WTC11 (cell line): ENCODE data around the gene CFAP68. TPM values are rescaled to one million over a fixed set of nuclear protein-coding genes. Genes with fewer than 3 reads are reported as not detected.

Experiments used
- ATAC-seq: fragments of 200-7000 bp; cut with Tn5 transposase; 2 replicates; pipeline ENCODE4 v1.10.0; 2021; ENCODE audit warnings: mild to moderate bottlenecking, moderate library complexity
- CTCF ChIA-PET: fragments of 300-600 bp; sonication (Branson Sonifier 250); formaldehyde crosslinking; loops from one replicate; lab custom pipeline; 2021; ENCODE audit warnings: antibody characterized with exemption; lab: Charles Lee
- POLR2A ChIA-PET: fragments of 350-600 bp; sonication (Branson Sonifier 250); formaldehyde crosslinking; loops from one replicate; lab custom pipeline; 2021; ENCODE audit warnings: antibody characterized with exemption; lab: Charles Lee
- DNase-seq: peaks from one replicate; pipeline ENCODE4 v3.0.0; 2021; ENCODE audit warnings: low spot score
- H3K27ac Mint-ChIP-seq: 2 replicates; pipeline ENCODE4 v1.8.0; 2021; ENCODE audit warnings: mixed read lengths
- H3K27me3 Mint-ChIP-seq: 2 replicates; pipeline ENCODE4 v1.8.0; 2021; ENCODE audit warnings: low read depth, mild to moderate bottlenecking, moderate library complexity, mixed read lengths
- H3K36me3 Mint-ChIP-seq: 2 replicates; pipeline ENCODE4 v1.8.0; 2021; ENCODE audit warnings: mixed read lengths
- H3K4me1 Mint-ChIP-seq: 2 replicates; pipeline ENCODE4 v1.8.0; 2022; ENCODE audit warnings: mixed read lengths
- H3K4me3 Mint-ChIP-seq: 2 replicates; pipeline ENCODE4 v1.8.0; 2021; ENCODE audit warnings: mild to moderate bottlenecking, moderate library complexity, mixed read lengths
- H3K9me3 Mint-ChIP-seq: 2 replicates; pipeline ENCODE4 v1.8.0; 2021; ENCODE audit warnings: mixed read lengths
- ATF1 ChIP-seq: sonication (generic); formaldehyde crosslinking; IDR thresholded peaks from 2 replicates; pipeline ENCODE4 v1.8.1; 2023; ENCODE audit warnings: mild to moderate bottlenecking, moderate library complexity, missing genetic modification reagents
- GABPB1 ChIP-seq: sonication (generic); formaldehyde crosslinking; IDR thresholded peaks from 2 replicates; pipeline ENCODE4 v1.8.1; 2023; ENCODE audit warnings: mild to moderate bottlenecking, missing genetic modification reagents
- HMGA2 ChIP-seq: fragments of 250-450 bp; sonication (Bioruptor Pico); IDR thresholded peaks from 2 replicates; pipeline ENCODE4 v1.4.0; 2021; ENCODE audit warnings: mild to moderate bottlenecking, moderate library complexity
- IRF1 ChIP-seq: sonication (generic); formaldehyde crosslinking; IDR thresholded peaks from 2 replicates; pipeline ENCODE4 v1.8.0; 2023; ENCODE audit warnings: missing genetic modification reagents
- JAZF1 ChIP-seq: fragments of 250-450 bp; sonication (Bioruptor Pico); IDR thresholded peaks from 2 replicates; pipeline ENCODE4 v1.9.0; 2021; ENCODE audit warnings: moderate library complexity, mild to moderate bottlenecking, inconsistent platforms
- JUN ChIP-seq: sonication (generic); formaldehyde crosslinking; IDR thresholded peaks from 2 replicates; pipeline ENCODE4 v1.8.0; 2023; ENCODE audit warnings: mild to moderate bottlenecking, missing genetic modification reagents
- NR1H2 ChIP-seq: sonication (generic); formaldehyde crosslinking; IDR thresholded peaks from 2 replicates; pipeline ENCODE4 v1.9.0; 2021; ENCODE audit warnings: mild to moderate bottlenecking, moderate library complexity, missing genetic modification reagents
- ZNF121 ChIP-seq: sonication (generic); formaldehyde crosslinking; IDR thresholded peaks from 2 replicates; pipeline ENCODE4 v1.8.0; 2023; ENCODE audit warnings: missing genetic modification reagents
- ZNF317 ChIP-seq: sonication (generic); formaldehyde crosslinking; IDR thresholded peaks from 2 replicates; pipeline ENCODE4 v1.8.1; 2023; ENCODE audit warnings: low read depth, mild to moderate bottlenecking, moderate library complexity, missing genetic modification reagents, borderline replicate concordance
- ZNF425 ChIP-seq: fragments of 250-450 bp; sonication (Bioruptor Pico); conservative IDR thresholded peaks from 2 replicates; pipeline ENCODE4 v1.9.0; 2021; ENCODE audit warnings: mild to moderate bottlenecking
- total RNA-seq: library from RNA; stranded (reverse); gene quantifications from 3 replicates; pipeline ENCODE4 v1.2.3, GENCODE V29; 2021
- TF ChIP-seq, protein P1 (sequence below): fragments of 200-600 bp; IDR thresholded peaks from 2 replicates; pipeline ENCODE4 v1.8.0; 2022; ENCODE audit warnings: antibody characterized with exemption
- TF ChIP-seq, protein P2 (sequence below): fragments of 250-450 bp; sonication (Bioruptor Pico); IDR thresholded peaks from 2 replicates; pipeline ENCODE4 v1.9.0; 2021; ENCODE audit warnings: moderate library complexity, mild to moderate bottlenecking, inconsistent platforms, borderline replicate concordance

CFAP68 gene
- total RNA-seq, 1 experiment from 2014 or later, result 18.7 TPM

- ChIA-PET POLR2A (no interaction called here), CTCF (interaction anchor here (1.4 kb wide), 1 partner anchor 46 kb away, joined by 3 read pairs; no protein-coding TSS in a partner anchor)
- DNase-seq, result no peak
- H3K9me3 Mint-ChIP-seq, result no peaks in the 10 kb centered on the region
- TF ChIP-seq ATF1 (CRISPR knock-in tag) (no peak), JAZF1 (CRISPR knock-in tag) (no peak), IRF1 (CRISPR knock-in tag) (no peak), ZNF425 (CRISPR knock-in tag) (no peak), HMGA2 (CRISPR knock-in tag) (no peak), ZNF317 (CRISPR knock-in tag) (no peak), NR1H2 (CRISPR knock-in tag) (no peak)
- TF ChIP-seq, protein P1, sequence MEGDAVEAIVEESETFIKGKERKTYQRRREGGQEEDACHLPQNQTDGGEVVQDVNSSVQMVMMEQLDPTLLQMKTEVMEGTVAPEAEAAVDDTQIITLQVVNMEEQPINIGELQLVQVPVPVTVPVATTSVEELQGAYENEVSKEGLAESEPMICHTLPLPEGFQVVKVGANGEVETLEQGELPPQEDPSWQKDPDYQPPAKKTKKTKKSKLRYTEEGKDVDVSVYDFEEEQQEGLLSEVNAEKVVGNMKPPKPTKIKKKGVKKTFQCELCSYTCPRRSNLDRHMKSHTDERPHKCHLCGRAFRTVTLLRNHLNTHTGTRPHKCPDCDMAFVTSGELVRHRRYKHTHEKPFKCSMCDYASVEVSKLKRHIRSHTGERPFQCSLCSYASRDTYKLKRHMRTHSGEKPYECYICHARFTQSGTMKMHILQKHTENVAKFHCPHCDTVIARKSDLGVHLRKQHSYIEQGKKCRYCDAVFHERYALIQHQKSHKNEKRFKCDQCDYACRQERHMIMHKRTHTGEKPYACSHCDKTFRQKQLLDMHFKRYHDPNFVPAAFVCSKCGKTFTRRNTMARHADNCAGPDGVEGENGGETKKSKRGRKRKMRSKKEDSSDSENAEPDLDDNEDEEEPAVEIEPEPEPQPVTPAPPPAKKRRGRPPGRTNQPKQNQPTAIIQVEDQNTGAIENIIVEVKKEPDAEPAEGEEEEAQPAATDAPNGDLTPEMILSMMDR, result no peak
- TF ChIP-seq, protein P2, sequence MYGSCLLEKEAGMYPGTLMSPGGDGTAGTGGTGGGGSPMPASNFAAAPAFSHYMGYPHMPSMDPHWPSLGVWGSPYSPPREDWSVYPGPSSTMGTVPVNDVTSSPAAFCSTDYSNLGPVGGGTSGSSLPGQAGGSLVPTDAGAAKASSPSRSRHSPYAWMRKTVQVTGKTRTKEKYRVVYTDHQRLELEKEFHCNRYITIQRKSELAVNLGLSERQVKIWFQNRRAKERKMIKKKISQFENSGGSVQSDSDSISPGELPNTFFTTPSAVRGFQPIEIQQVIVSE (CRISPR knock-in tag), result no peak
- H3K36me3 Mint-ChIP-seq, result no peaks in the 10 kb centered on the region; the same call in 1 of the 2 replicates
- H3K4me1 Mint-ChIP-seq, result peaks cover 44% of the 10 kb centered on the region
- H3K27ac Mint-ChIP-seq, result peak overlapping the region; percentile 10; the same call in 1 of the 2 replicates
- no peaks in the 10 kb centered on the region; the same call in 1 of the 2 replicates for H3K27me3 Mint-ChIP-seq
- no peak for ATAC-seq
- H3K4me3 Mint-ChIP-seq, result no peak overlapping the region
These were observed 37.4 kb downstream of the CFAP68 start for GRCh38 chr11:111916768-111917167.

GRCh38 chr11:111917312-111917711 lies 38.0 kb downstream of the CFAP68 start:
- ATAC-seq, result no peak
- ChIA-PET POLR2A (interaction anchor here (1.9 kb wide), 1 partner anchor 9 kb away, joined by 10 read pairs; no protein-coding TSS in a partner anchor), CTCF (interaction anchor here (0.6 to 3.1 kb wide), 4 partner anchors 14 to 594 kb away, joined by 3 to 34 read pairs (median 14); no protein-coding TSS in a partner anchor)
- no peaks in the 10 kb centered on the region for H3K9me3 Mint-ChIP-seq
- H3K27ac Mint-ChIP-seq, result peak overlapping the region; percentile 10; the same call in 1 of the 2 replicates
- TF ChIP-seq ZNF121 (peak; percentile 94), JUN (no peak)
- H3K4me1 Mint-ChIP-seq, result peaks cover 39% of the 10 kb centered on the region
- no peak for DNase-seq
- no peaks in the 10 kb centered on the region; the same call in 1 of the 2 replicates for H3K36me3 Mint-ChIP-seq
- no peaks in the 10 kb centered on the region; the same call in 1 of the 2 replicates for H3K27me3 Mint-ChIP-seq
- no peak overlapping the region for H3K4me3 Mint-ChIP-seq

DNA sequence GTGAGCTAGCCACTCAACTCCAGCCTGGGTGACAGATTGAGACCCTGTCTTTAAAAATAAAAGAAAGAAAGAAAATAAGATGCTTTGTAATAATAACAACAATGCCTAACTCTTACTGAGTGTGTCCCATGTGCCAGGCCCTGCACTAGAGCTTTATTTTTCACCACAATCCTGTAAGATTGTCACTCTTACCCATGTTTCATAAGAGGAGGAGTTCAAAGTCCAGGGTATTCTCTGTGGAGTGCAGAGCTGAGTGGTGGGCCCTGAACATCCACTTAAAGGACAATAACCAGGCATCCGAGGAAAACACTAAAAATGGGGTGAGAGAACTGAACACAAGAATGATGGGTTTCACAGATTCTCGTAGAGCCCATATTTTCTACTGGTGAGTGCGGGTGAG lies 38.4 kb downstream of the CFAP68 start:
- H3K9me3 Mint-ChIP-seq, result no peaks in the 10 kb centered on the region
- ChIA-PET POLR2A (interaction anchor here (1.5 to 1.9 kb wide), 2 partner anchors 9 to 21 kb away, joined by 6 to 10 read pairs; no protein-coding TSS in a partner anchor), CTCF (interaction anchor here (0.6 to 3.1 kb wide), 4 partner anchors 14 to 595 kb away, joined by 3 to 34 read pairs (median 14); no protein-coding TSS in a partner anchor)
- 0 out of 2 replicates have a peak, but pooled peaks have one; percentile 22 for TF ChIP-seq GABPB1
- no peak for TF ChIP-seq ZNF425 (CRISPR knock-in tag)
- ATAC-seq (no peak), DNase-seq (no peak)
- peaks cover 38% of the 10 kb centered on the region for H3K4me1 Mint-ChIP-seq
- peak overlapping the region; percentile 29; the same call in 1 of the 2 replicates for H3K27ac Mint-ChIP-seq
- H3K27me3 Mint-ChIP-seq, result no peaks in the 10 kb centered on the region; the same call in 1 of the 2 replicates
- H3K36me3 Mint-ChIP-seq, result no peaks in the 10 kb centered on the region; the same call in 1 of the 2 replicates
- no peak overlapping the region for H3K4me3 Mint-ChIP-seq
